ENCODE measurements around the gene ACP1. TPM values are rescaled to one million over a fixed set of nuclear protein-coding genes. Genes with fewer than 3 reads are reported as not detected.

Gene ACP1
- polyA plus RNA-seq, 1 of the 3 experiments (the other 2 are of a cell fraction), result 88.9 TPM

DNA sequence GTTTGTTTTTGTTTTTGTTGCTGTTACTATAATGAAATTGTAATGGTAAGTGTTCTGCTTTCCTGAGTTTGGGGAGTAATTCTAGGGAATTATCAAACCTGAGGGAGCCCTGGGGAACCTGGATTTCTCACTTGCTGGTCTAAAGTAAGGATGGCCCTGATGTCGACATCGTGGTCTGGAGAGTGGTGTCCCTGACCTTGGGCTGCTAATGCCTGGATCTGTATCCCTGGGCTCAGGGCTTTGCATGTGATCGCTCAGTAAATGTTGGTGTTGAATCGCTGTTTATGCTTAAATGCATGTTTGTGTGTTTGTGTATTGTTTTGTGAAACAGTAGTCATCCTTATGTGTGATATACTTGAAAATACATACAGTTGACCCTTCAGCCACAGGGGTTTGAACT is 6.1 kb downstream of the ACP1 start:
- DNase-seq, result no peak
- no peak overlapping the region for H3K27ac ChIP-seq (ENCODE audit: low read depth in 2 of 2, low read length in 1 of 2)
- ChIA-PET POLR2A (no interaction called here), CTCF (interaction anchor here (0.6 kb wide), 1 partner anchor 229 kb away, joined by 4 read pairs; no protein-coding TSS in a partner anchor)
- H3F3A ChIP-seq (replicated peaks; ENCODE audit: insufficient read depth), result no peaks in the 10 kb centered on the region
- peaks cover 27 to 60% of the 10 kb centered on the region in 2 experiments for H3K36me3 ChIP-seq (replicated peaks in 1 of 2; ENCODE audit: control insufficient read depth in 1 of 2, insufficient read depth in 2 of 2, low read length in 1 of 2)
- H3K4me2 ChIP-seq, result no peak overlapping the region
- H3K9me2 ChIP-seq, result no peaks in the 10 kb centered on the region
- H3K9me3 ChIP-seq, result no peaks in the 10 kb centered on the region
- peaks cover 9 to 10% of the 10 kb centered on the region in 2 experiments; a peak in 3 of 4 replicates for H3K4me1 ChIP-seq (ENCODE audit: control insufficient read depth in 1 of 2, insufficient read depth in 2 of 2, low read depth in 1 of 2, low read length in 1 of 2)
- no peaks in the 10 kb centered on the region for H3K27me3 ChIP-seq (ENCODE audit: insufficient read depth)
- no peak overlapping the region for H2AFZ ChIP-seq (ENCODE audit: low read depth)
- TF ChIP-seq NFIC (IDR thresholded peaks at IDR 0.05; ENCODE audit: borderline replicate concordance) (no peak), EZH2phosphoT487 (IDR thresholded peaks at IDR 0.05; ENCODE audit: borderline replicate concordance, low read depth) (no peak), CTCF (IDR thresholded peaks at IDR 0.05) (no peak), TCF12 (IDR thresholded peaks at IDR 0.05) (no peak), TEAD4 (IDR thresholded peaks at IDR 0.05; ENCODE audit: borderline replicate concordance, insufficient read depth) (no peak), USF2 (IDR thresholded peaks at IDR 0.05; ENCODE audit: borderline replicate concordance, low read depth, low read length) (no peak), TAF1 (IDR thresholded peaks at IDR 0.05; ENCODE audit: borderline replicate concordance, low read depth, low read length) (no peak), JUND (IDR thresholded peaks at IDR 0.05) (no peak), MEF2A (IDR thresholded peaks at IDR 0.05; ENCODE audit: borderline replicate concordance, low read depth) (no peak), YY1 (IDR thresholded peaks at IDR 0.05; ENCODE audit: low read depth) (no peak), RAD21 (IDR thresholded peaks at IDR 0.05; ENCODE audit: low read length) (no peak), FOXM1 (IDR thresholded peaks at IDR 0.05; ENCODE audit: low read depth) (no peak), RFX5 (IDR thresholded peaks at IDR 0.05; ENCODE audit: low read length) (no peak), CHD2 (IDR thresholded peaks at IDR 0.05; ENCODE audit: low read length, partially characterized antibody) (no peak), RCOR1 (IDR thresholded peaks at IDR 0.05; ENCODE audit: low read length) (no peak)
- TF ChIP-seq, protein P1, sequence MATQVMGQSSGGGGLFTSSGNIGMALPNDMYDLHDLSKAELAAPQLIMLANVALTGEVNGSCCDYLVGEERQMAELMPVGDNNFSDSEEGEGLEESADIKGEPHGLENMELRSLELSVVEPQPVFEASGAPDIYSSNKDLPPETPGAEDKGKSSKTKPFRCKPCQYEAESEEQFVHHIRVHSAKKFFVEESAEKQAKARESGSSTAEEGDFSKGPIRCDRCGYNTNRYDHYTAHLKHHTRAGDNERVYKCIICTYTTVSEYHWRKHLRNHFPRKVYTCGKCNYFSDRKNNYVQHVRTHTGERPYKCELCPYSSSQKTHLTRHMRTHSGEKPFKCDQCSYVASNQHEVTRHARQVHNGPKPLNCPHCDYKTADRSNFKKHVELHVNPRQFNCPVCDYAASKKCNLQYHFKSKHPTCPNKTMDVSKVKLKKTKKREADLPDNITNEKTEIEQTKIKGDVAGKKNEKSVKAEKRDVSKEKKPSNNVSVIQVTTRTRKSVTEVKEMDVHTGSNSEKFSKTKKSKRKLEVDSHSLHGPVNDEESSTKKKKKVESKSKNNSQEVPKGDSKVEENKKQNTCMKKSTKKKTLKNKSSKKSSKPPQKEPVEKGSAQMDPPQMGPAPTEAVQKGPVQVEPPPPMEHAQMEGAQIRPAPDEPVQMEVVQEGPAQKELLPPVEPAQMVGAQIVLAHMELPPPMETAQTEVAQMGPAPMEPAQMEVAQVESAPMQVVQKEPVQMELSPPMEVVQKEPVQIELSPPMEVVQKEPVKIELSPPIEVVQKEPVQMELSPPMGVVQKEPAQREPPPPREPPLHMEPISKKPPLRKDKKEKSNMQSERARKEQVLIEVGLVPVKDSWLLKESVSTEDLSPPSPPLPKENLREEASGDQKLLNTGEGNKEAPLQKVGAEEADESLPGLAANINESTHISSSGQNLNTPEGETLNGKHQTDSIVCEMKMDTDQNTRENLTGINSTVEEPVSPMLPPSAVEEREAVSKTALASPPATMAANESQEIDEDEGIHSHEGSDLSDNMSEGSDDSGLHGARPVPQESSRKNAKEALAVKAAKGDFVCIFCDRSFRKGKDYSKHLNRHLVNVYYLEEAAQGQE (IDR thresholded peaks at IDR 0.05; ENCODE audit: low read depth, low read length), result no peak
- TF ChIP-seq, protein P2, sequence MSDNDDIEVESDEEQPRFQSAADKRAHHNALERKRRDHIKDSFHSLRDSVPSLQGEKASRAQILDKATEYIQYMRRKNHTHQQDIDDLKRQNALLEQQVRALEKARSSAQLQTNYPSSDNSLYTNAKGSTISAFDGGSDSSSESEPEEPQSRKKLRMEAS (IDR thresholded peaks at IDR 0.05; ENCODE audit: low read depth), result no peak
- H3K9ac ChIP-seq, result no peak overlapping the region
- peaks cover 76% of the 10 kb centered on the region for H4K20me1 ChIP-seq (ENCODE audit: insufficient read depth)
- WGBS (ENCODE audit: low lambda C conversion rate), result 93% methylated on average over 4 of the region's 4 CpGs
- peaks cover 98% of the 10 kb centered on the region for H3K79me2 ChIP-seq (ENCODE audit: insufficient read depth)
- H3K4me3 ChIP-seq (ENCODE audit: low read depth in 2 of 2, low read length in 1 of 2), result no peak overlapping the region
